ENCODE data around the gene PRPF6.

The PRPF6 gene

GRCh38 chr20:63944078-63944941 lies 36.6 kb upstream of the PRPF6 start:
- no peak for DNase-seq (ENCODE audit: insufficient read length, low spot score)
- FAIRE-seq: peak; percentile 74

GRCh38 chr20:63945031-63945658 lies 35.8 kb upstream of the PRPF6 start:
- FAIRE-seq (peak; percentile 79), DNase-seq (ENCODE audit: insufficient read length, low spot score) (no peak)

GRCh38 chr20:63945921-63946920 lies 34.7 kb upstream of the PRPF6 start:
- FAIRE-seq: peak; percentile 52
- no peak for DNase-seq (ENCODE audit: insufficient read length, low spot score)

DNA sequence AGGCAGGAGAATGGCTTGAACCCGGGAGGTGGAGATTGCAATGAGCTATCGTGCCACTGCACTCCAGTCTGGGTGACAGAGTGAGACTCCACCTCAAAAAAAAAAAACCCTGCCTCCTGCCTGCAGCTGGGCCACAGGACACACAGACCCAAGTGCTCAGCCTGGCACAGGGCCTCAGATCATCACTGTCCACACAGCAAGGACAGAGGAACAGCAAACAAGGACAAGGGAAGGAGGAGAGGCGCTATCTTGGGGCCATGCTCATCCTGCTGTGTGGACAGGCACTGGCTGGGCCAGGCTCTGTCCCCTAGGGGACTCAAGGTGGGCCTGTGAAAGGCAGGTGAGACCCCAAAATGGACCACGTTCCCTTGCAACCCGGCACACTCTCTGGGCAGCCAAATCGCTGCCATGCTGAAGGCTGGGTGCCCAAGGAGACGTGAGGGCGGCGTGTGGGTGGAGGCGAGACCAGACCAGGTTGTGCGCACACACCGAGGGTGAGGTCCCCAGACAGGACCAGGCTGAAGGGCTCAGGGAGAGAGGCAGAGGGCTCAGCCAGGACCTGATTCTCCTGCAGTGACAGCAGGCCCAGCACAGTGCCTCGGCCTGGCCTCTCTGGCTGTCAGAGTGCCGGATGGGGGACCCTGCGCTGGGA lies 33.8 kb upstream of the PRPF6 start:
- DNase-seq (ENCODE audit: insufficient read length, low spot score) (no peak), FAIRE-seq (no peak)

- DNase-seq (ENCODE audit: insufficient read length, low spot score) (no peak), FAIRE-seq (no peak)
These were observed 33.1 kb upstream of the PRPF6 start for GRCh38 chr20:63947638-63948456.

- DNase-seq (ENCODE audit: insufficient read length, low spot score) (no peak), FAIRE-seq (peak; percentile 33)
These were observed 30.1 kb upstream of the PRPF6 start for GRCh38 chr20:63950701-63951397.

- no peak for FAIRE-seq
- DNase-seq (ENCODE audit: insufficient read length, low spot score): no peak
These were observed 29.3 kb upstream of the PRPF6 start for GRCh38 chr20:63951398-63952209.

DNA sequence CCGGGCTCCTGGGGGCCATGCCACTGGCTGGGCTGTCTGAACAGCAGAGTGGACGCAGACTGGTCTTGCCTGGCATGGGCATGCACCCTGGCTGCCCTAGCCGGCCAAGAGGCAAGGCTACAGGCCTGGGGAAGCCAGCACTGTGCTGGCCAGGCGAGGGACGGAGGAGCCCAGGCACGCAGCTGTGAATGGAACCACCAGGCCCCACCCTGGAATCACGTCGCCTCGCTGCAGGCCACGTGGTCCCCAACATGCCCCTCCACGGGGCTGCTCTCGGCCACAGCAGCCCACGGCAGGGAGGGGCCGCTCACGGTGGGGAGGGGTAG lies 28.8 kb upstream of the PRPF6 start:
- no peak for FAIRE-seq
- DNase-seq (ENCODE audit: insufficient read length, low spot score): no peak

GRCh38 chr20:63952769-63953168 lies 28.2 kb upstream of the PRPF6 start:
- FAIRE-seq: no peak
- DNase-seq (ENCODE audit: insufficient read length, low spot score): no peak

DNA sequence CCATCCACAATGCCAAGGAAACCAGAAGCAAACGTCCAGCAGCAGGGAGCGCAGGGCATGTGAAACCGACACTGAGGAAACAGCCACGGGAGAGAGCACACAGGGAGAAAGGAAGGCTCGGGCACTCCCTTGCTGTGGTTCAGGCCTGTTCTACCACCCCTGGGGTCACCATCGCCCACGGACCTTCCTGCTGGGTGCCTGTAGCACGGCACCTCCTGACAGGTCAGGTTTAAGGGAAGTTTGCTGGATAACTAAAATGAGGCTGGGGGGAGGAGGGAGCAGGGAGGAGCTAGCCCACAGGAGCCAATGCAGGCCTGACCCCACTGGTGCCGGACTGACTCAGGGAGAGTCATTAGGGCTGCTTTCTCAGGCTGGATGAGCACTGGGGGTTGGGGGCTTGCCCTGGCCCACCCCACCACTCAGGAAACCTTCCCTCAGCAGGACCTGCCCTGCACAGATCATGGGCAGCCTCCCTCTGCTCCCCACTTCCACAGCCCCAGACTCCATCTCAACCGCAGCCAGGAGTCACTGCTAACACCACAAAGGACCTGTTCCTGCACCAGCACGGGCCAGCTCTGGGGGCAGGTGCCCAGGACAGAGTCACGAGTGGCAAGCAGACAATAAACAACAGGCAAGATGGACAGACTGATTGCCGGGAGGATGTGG lies 27.0 kb upstream of the PRPF6 start:
- DNase-seq (ENCODE audit: insufficient read length, low spot score): no peak
- no peak for FAIRE-seq

- peak; percentile 81 for DNase-seq (ENCODE audit: insufficient read length, low spot score)
- FAIRE-seq: peak; percentile 38
These were observed 25.6 kb upstream of the PRPF6 start for GRCh38 chr20:63955281-63955826.

GRCh38 chr20:63955827-63956663 lies 24.9 kb upstream of the PRPF6 start, which contains the start of gene UCKL1:
Gene UCKL1 (minus strand): TSS chr20:63956416. CDS start chr20:63956372, 44 bp downstream.
- DNase-seq (ENCODE audit: insufficient read length, low spot score) (peak; percentile 98), FAIRE-seq (peak; percentile 58)

GRCh38 chr20:63956664-63957003 lies 24.3 kb upstream of the PRPF6 start:
- DNase-seq (ENCODE audit: insufficient read length, low spot score): no peak
- FAIRE-seq: no peak

DNA sequence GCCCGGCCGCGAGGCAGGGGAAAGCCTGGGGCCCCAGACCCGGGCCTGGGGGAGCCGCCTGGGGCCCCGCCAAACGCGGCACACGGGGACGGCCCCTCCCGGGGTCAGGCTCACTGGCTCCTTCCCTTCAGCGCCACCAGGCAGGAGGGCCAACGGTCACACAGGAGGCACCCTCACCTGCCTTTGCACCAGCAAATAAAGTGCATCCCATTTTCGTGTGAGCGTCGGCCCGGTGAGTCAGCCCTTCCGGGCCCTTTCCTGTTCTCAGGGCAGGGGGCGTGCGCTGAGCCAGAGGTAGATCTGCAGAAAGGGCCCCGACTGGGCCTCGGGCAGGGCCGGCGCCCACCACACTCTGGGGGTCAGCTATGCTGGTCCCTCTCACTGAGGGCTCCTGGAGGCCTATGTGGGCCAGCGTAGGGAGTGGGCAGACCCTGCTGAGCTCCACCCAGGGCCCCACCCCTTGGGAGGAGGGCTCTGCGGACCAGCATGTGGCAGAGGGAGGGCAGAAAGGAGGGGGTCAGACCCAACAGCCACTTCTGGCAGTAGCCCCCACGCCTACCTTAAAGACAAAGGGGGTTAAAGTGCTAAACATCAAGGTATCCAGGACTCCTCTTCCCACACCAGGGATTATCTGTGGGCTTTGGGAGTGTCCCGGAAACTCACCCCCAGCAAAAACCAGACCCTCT lies 23.8 kb upstream of the PRPF6 start:
- DNase-seq (ENCODE audit: insufficient read length, low spot score): peak; percentile 90
- FAIRE-seq: peak; percentile 23

DNA sequence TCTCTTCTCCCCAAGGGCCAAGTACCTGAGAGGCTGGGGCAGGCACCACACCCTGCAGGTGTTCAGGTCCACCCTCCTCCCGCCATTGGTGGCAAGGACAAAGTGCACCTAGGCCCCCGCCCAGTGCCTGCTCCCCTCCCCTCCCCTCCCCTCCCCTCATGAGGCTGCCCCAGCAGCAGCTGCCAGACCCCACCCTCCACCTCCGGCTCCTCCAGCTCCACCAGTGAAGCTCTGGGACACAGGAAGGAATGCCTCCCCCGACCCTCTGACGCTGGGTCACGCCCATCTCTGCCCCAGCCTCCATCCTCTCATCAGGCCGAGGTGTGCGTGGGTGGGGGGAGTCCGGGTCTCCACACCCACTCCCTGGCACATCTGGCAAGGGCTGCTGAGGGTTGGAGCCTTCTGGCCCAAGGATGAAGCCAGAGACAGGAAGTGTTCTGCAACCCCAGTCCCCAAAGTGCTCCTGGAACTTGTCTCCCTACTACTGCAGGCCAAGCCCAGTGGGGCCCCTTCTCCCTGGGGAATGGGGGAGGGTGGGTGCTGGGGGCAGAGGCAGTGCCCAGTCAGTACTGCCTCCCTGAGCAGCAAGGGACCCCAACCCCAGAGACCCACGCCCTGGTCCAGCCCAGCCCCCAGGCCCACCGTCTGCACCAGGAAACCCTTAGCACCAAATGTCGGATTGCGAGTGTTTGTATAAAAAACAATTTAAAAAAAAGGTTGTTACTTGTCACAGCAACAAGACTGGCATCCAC lies 23.1 kb upstream of the PRPF6 start:
- FAIRE-seq: no peak
- no peak for DNase-seq (ENCODE audit: insufficient read length, low spot score)
